OCI-M1 (cell line): ENCODE results near the gene REPIN1.

ENCODE experiments used
- DNase-seq: peaks from one replicate; lab custom pipeline; 2025; lab: John Stamatoyannopoulos, UW

The REPIN1 gene

DNA sequence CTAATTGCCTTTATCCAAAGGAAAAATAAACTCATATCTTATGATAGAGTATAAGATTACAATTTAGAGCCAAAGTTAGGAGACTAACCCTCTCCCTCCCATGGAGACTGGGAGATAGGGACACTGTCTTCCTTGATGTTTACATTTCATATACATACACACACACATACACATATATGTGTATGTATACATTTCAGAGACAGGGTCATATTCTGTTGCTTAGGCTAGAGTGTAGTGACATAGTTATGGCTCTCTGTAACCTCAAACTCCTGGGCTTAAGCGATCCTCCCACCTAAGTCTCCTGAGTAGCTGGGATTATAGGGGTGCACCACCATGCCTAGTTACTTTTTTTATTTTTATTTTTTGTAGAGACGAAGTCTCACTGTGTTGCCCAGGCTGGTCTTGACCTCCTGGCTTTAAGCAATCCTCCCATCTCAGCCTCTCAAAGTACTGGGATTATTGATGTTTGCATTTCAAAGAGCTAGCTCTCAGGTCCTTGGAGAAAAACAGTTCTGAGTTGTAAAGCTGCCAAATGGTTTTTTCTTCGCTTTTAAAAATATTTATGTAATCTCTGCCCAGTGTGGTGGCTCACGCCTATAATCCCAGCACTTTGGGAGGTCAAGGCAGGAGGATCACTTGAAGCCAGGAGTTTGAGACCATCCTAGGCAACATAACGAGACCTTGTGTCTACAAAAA, 8.1 kb upstream of the REPIN1 start:
- DNase-seq: no peak

DNA sequence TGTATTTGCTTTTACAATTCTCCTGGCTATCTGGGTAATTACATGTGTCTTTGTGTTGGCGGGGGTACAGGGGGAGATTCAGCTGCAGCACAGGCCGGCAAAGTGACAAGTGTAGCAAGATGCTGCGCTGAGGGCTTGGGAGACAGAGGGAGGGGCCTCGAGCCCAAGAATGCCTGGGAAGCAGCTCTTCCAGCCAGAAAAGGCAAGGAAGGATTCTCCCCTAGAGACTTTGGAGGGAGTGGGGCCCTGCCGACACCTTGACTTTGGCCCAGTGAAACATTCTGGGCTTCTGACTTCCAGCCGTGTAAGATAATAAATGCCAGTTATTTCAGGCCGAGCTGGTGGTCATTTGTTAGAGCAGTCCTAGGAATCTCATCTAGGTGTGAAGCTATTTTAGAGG, 7.2 kb upstream of the REPIN1 start:
- DNase-seq: no peak

DNA sequence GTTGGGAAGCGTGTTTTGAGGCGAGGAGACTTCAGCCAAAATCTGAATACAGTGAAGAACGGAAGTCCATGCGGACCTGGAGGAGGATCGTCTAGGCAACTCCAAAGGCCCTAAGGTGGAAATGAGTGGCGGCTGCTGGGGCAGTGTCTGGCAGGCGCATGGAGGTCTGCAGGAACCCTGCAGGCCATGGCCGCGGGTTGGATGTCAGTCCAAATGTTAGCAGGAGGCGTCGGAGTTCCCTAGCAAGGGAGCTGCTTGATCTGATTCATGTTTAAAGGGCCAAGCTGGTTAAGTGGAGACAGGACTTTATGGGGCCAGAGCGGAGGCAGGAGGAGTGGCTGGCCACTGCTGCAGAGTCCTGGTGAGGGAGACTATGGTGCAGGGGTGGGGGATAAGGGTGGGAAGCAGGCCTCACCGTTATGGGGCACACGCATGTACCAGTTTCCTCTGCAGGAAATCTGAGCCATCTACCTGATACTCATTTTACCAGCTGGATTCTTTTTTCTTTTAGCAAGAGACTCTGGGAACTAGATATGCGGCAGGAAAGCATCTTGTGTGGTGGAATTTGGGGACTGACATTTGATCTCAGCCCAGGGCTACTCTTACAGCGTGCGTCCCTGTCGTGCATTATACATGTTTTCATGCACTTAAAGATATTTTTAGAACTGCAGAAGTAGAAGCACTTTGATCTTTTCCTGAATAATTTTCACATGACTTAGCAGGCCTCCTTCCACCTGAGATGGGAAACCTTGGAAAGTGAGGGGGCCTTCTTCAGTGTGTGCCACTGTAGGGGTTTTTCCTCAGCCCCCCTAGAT, 6.6 kb upstream of the REPIN1 start:
- no peak for DNase-seq

DNA sequence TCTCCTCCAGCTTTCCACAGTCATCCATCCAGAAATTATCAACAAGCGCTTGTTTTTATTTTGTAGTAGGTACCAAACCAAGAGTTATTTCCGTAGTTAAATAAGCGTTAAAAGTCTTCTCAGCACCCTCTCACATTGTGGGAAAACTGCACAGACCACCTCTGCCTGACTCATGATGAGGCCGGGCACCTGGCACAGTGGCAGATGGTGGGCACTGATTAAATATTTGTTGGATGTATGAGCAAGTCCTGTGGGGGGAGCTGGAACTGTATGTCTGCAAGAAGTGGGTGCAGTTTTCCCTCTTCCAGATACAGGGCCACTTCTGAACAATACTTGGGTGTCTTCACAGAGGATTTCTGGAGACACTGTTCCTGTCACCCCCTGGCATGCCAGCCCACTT, 5.3 kb upstream of the REPIN1 start:
- no peak for DNase-seq

DNA sequence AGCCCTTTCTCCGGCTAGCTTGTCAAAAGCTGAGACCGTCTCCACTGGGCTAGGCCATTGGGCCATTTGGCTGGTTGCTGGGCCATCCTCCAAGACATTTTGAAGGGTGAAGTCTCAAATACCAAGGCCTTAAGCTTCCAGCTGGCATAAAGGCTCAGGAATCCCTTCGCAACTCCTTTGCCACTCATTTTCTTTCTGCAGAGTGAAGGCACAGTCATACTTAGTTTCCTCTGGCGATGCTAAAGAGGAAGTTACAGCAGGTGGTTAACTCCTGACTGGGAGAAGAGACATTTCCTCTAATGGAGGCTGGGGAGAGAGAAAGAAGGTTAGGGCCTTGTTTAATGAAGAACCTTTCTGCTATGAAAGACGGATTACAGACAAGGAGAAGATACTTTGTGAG, 4.8 kb upstream of the REPIN1 start:
- DNase-seq: peak; percentile 51

DNA sequence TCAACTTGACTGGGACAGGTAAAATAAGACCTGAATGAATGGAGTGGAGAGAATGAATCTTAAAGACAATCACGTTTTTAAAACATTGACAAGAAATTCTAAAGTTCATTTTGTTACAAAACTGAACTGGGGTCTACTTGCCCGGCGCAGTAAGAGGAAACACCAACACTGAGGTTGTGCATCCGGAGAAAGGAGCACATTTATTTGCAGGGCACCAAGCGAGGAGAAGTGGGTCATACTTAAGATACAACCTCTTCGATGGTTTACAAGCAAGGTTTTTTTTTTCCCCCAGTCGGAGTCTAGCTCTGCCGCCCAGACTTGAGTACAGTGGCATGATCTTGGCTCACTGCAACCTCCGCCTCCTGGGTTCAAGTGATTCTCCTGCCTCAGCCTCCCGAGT, 3.4 kb upstream of the REPIN1 start:
- DNase-seq: no peak

DNA sequence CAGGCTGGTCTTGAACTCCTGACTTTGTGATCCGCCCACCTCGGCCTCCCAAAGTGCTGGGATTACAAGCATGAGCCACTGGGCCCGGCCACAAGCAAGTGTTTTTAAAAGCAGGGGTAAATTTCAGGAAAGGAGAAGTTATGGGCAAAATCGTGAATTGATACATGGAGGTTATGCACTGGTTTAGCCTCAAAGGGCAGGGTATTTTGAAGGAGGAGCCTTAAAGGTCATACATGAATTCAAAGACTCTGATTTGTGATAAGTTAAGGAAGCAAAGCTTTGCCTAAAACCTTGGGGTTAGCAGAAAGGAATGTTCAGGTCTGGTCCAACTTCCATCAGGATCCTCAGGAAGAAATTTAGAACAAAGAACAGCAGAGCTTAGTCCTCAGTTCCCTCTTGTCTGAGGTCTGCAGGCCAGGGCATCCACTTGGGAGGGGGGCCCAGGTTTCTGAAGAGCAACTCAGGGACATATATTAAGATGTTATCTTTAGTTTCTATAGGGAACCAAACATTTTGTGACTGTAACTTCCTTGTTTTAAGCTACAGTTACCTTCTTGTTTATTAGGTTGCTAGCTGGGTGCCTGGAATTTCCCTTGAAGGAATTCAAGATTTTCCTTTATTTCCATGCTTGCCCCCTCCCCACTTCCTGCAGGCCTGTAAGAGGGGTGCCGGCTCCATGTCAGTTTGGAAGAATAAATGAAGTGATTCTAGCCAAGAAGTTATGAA, 2.8 kb upstream of the REPIN1 start:
- peak; percentile 48 for DNase-seq

DNA sequence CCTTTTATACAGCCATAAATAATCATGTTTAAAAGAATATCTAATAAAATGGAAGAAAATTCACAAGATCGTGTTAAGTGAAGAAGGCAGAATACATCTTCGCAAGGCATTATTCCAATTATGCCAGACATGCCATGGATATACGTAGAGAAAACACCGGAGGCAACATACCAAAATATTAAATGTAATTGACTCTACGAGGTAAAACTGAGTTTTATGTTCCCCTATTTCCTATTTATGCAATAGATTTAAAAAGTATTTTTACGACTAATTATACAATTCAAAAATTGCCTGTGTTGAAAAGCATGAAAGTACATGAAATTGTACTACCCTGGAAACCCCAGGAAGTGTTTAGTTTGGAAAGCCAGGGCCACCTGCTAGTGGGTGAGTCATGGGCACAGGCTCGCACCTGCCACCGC, 936 bp upstream of the REPIN1 start:
- no peak for DNase-seq

DNA sequence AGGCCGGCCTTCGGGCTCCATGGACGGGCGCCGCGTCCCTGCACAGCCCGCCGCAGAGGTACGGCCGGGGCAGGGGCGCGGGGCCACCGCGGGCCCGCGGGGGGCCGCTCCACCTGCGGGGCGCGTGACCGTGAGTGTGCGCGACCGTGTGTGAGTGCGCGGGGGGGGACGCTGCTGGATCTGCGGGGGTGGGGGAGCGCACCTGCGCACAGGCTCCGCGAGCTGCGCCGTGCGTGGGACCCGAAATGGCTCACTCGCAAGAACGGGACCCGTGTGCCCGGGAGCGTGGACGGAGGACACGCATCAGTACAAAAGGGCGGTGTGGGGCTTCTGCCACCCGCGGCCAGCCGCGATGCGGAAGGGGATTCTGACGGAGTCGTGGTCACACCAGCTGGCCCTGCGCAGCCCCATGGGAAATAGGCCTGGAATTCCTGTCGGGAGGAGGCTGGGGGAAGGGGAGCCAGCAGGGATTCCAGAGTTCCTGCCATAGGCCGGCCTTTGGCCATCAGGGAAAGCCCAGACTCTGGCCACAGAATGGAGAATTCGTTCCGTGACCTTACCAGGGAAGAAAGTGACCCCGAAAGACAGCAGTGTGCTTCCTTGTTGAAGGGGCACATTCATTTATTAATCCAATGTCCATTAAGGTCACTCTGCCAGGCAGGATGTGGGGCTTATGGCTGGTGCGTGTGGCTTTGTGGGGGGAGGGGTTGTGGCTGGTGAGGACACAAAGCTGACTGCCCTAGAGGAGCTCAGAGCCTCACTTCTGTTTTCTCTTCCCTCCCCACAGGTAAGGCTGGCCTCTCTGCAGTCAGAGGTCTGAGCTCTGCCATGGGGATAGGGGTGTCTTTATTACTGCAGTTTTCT, 494 bp downstream of the REPIN1 start:
- DNase-seq: peak; percentile 59

DNA sequence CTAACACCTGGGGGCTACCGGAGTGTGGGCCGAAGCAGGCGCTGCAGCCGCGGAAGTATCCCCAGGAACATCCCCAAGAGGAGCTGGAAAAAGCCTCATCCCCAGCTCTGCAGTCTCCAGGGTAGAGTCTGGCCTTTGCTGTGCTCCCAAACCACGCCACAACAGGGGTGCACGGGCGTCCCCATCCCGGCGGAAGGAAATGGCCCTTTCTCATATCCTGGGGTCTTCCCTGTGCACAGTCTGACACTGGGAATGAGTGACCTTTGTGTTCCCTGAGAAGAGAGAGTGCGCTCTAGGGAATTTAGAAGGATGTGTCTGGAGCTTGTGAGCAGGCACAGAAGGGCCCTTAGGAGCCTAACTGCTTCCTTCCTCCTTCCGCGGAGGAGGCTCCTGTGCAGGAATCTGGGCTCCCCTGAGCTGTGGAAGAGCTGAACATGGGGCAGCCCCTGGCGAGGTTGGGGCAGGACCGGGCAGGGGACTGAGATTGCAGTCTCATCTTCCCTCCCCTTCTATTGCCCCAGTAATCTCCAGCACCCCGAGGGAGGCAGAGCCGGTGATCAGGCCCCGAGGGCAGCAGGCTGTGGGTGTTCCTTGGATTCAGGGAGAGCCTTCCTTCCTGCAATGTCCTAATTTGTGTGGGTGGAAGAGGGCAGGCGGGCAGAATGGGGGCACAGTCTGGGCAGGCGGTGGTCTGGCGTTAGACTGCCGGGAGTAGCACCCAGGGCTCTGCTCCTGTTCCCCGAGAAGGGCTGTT, 1.3 kb downstream of the REPIN1 start:
- no peak for DNase-seq

DNA sequence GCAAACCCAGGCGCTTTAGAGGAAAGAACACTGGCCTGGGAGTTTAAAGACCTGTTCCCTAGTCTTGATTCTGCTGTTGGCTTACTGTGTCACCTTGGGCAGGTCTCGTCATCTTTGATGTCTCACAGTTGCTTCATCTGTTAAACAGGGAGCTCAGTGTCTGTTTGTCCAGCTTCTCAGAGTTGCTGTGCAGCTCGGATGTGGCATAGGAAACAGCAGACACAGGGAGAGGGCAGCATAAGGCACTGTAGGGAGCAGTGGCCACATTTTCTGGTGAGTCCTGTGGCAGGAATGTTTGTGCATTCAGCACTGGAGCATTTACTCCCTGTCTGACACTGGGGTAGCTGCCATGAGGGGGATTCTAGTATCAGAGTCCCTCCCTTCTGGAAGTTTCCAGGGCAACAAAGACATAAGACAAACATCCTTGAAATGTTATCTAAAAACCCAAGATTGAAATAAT, 2.0 kb downstream of the REPIN1 start:
- no peak for DNase-seq

DNA sequence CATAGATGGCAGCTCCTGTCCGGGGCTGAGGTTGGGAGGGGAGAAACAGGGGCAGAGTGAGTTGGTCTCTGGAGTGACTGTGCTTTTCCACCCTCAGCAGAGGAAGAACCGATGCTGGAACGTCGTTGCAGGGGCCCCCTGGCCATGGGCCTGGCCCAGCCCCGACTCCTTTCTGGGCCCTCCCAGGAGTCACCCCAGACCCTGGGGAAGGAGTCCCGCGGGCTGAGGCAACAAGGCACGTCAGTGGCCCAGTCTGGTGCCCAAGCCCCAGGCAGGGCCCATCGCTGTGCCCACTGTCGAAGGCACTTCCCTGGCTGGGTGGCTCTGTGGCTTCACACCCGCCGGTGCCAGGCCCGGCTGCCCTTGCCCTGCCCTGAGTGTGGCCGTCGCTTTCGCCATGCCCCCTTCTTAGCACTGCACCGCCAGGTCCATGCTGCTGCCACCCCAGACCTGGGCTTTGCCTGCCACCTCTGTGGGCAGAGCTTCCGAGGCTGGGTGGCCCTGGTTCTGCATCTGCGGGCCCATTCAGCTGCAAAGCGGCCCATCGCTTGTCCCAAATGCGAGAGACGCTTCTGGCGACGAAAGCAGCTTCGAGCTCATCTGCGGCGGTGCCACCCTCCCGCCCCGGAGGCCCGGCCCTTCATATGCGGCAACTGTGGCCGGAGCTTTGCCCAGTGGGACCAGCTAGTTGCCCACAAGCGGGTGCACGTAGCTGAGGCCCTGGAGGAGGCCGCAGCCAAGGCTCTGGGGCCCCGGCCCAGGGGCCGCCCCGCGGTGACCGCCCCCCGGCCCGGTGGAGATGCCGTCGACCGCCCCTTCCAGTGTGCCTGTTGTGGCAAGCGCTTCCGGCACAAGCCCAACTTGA, 2.7 kb downstream of the REPIN1 start:
- DNase-seq: no peak

DNA sequence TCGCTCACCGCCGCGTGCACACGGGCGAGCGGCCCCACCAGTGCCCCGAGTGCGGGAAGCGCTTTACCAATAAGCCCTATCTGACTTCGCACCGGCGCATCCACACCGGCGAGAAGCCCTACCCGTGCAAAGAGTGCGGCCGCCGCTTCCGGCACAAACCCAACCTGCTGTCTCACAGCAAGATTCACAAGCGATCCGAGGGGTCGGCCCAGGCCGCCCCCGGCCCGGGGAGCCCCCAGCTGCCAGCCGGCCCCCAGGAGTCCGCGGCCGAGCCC, 3.3 kb downstream of the REPIN1 start:
- no peak for DNase-seq

DNA sequence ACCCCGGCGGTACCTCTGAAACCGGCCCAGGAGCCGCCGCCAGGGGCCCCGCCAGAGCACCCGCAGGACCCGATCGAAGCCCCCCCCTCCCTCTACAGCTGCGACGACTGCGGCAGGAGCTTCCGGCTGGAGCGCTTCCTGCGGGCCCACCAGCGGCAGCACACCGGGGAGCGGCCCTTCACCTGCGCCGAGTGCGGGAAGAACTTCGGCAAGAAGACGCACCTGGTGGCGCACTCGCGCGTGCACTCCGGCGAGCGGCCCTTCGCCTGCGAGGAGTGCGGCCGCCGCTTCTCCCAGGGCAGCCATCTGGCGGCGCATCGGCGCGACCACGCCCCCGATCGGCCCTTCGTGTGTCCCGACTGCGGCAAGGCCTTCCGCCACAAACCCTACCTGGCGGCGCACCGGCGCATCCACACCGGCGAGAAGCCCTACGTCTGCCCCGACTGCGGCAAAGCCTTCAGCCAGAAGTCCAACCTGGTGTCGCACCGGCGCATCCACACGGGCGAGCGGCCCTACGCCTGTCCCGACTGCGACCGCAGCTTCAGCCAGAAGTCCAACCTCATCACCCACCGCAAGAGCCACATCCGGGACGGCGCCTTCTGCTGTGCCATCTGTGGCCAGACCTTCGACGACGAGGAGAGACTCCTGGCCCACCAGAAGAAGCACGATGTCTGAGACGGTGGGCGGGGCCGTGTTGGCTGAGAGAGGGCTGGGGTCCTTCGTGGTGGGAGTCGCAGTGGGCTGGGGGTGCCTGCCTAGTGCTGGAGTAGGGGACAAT, 3.8 kb downstream of the REPIN1 start:
- no peak for DNase-seq

DNA sequence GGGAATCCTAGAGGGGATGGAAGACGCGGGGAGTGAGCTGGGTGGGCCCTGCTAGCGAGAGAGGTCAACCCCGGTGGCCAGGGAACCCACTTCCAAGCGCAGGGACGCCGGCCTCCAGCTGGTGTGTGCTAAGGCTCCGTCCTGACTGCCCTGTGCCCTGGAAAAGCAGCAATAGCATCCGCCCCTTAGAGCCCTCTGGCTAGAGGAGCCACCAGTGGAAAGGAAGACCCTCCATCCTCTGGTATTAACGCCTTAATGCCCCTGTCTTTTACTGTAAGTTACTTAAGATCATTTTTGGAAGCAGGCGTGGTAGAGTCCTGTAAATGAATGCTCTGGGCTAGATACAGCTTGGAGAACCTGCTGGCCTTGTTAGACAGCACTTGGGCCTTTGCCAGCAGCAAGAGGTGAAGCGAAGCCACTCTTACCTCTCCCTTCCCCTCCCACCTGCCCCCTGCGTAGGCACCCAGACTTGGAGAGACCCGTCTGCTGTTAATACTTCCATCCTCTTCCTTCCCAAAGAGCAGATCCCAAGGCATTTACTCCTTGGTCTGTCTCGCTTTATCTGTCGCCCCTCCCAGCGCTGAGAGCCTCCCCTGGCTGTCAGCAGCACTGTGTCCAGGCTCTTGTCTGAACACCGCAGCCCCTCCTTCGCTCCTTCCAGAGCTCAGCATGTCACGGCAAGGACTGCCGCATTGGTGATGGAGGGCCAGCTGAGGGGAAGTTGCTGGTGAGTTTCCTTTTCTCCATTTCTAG, 4.6 kb downstream of the REPIN1 start:
- DNase-seq: no peak

DNA sequence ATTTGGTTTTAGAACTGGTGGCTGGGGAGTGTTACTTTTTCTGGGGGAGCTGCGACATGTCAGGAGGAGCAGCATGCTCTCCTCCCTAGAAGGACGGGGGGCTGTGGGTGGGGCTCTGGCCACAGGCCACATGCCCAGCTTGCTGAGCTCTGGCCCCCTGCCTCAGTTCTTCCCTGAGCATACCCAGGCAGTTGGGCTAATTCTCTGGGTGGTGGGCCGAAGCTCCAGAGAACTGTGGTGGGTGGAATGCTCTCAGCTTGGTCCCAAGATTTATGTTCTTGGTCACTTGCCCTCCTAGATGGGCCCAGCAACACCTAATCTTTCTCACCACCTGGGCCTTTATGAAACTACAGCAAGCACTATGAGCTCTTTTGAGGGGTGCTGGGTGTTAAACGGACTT, 5.4 kb downstream of the REPIN1 start:
- DNase-seq: no peak

DNA sequence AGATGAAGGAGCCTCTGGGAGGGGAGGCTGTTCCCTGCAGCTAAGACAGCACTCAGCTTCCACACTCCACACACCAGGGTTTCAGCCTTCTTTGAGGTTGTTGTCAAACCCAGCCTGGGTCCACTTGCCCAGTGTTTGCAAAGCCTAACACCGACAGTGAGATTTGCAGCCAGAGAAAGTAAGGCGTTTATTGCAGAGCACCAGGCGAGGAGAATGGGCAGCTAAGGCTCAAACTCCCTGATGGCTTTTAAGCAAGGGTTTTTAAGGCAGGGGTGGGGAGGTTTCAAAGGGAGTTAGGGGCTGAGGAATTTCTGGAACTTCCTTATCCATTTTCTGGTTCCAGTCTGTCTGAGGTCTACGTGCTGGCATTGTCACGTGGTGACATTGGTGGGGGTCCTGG, 5.8 kb downstream of the REPIN1 start:
- no peak for DNase-seq

DNA sequence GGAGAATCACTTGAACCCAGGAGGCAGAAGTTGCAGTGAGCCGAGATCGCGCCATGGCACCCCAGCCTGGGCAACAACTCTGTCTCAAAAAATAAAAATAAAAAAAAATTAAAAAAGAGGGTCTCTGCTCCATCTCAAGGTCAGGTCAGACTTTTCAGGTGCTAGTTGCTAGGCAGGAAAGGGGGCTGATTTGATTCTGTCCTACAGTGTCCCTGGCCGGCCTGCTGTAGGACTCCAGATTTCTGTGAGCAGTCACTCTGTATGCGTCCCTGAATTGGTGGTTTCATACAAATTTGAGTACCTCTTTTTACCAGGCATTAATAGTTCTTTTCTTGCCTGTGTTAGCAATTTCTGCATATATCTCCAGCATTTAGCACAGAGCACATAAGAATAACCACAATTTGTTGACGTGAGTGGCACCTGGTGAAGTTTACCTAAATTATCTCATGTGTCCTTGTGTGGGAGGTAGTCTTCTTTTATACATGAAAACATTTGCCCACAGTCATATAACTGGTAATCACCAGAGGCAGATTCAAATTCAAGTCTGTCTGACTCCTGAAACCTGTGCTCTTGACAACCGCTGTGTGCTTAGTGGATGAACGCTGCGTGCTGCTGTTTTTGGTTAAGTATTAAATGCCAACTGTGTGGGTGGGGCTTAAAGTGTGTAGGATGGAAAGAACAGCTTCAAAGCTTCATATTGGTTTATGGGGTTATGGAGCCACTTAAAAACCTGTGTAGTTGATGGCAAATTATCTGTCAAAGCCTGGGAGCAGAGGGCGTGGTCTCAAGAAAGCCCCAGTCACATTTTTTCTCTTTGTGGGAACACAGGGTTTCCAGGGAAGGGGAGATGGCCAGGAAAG, 7.3 kb downstream of the REPIN1 start:
- no peak for DNase-seq
